Stimulated activated naive CD8-positive, alpha-beta T cell treated with anti-CD3 and anti-CD28 coated beads, Interleukin-15, Interleukin-2, amounts not matched to agents 100 ng/mL and 50 ng/mL, for 24 hours (primary cell): ENCODE results near the gene MAPRE3.
"Not testable (repeated sequence)": the region's sequence is repeated elsewhere in the genome, so short reads cannot be mapped to it uniquely, and the experiment has no call there.

Source experiments
- H3K27ac Mint-ChIP-seq: one replicate; pipeline ENCODE4 v1.8.0; 2021; ENCODE audit warnings: mild to moderate bottlenecking, mixed read lengths
- H3K27me3 Mint-ChIP-seq: one replicate; pipeline ENCODE4 v1.8.0; 2021; ENCODE audit warnings: mixed read lengths
- H3K36me3 Mint-ChIP-seq: one replicate; pipeline ENCODE4 v1.8.0; 2021; ENCODE audit warnings: low read depth, mixed read lengths
- H3K4me1 Mint-ChIP-seq: one replicate; pipeline ENCODE4 v1.8.0; 2021; ENCODE audit warnings: low read depth, mixed read lengths
- H3K4me3 Mint-ChIP-seq: one replicate; pipeline ENCODE4 v1.8.0; 2021; ENCODE audit warnings: mild to moderate bottlenecking, mixed read lengths
- H3K9me3 Mint-ChIP-seq: one replicate; pipeline ENCODE4 v1.8.0; 2021; ENCODE audit warnings: mixed read lengths

The MAPRE3 gene

DNA sequence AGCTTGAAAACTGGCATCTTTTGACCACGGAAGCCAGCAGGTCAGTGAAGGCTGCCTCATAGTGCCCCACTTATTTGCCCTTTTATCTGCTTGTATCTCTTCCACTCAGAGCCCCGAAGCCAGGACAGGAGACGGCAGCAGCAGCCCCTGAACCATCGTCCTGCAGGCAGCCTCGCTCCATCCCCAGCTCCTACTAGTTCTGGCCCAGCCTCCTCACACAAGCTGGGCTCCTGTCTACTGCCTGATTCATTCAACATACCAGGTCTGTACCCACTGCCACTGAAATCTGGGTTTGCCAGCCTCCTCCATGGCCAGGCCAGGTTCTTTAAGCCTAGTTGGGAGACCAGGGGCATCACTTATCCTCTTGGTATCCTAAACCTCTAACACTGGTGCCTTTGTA, 96.9 kb downstream of the MAPRE3 start:
- no peaks in the 10 kb centered on the region for H3K9me3 Mint-ChIP-seq
- H3K27ac Mint-ChIP-seq = peak overlapping the region; percentile 66
- no peaks in the 10 kb centered on the region for H3K27me3 Mint-ChIP-seq
- peaks cover 68% of the 10 kb centered on the region for H3K36me3 Mint-ChIP-seq
- H3K4me3 Mint-ChIP-seq = no peak overlapping the region
- H3K4me1 Mint-ChIP-seq = peaks cover 42% of the 10 kb centered on the region

GRCh38 chr2:27069436-27069835, 99.0 kb downstream of the MAPRE3 start:
- Mint-ChIP-seq H3K9me3 (no peaks in the 10 kb centered on the region), H3K27me3 (no peaks in the 10 kb centered on the region), H3K4me3 (peak overlapping the region; percentile 98), H3K27ac (peak overlapping the region; percentile 63), H3K36me3 (peaks cover 52% of the 10 kb centered on the region), H3K4me1 (peaks cover 61% of the 10 kb centered on the region)

- H3K27ac Mint-ChIP-seq = peak overlapping the region; percentile 89
- H3K4me3 Mint-ChIP-seq = peak overlapping the region; percentile 98
- H3K36me3 Mint-ChIP-seq = peaks cover 49% of the 10 kb centered on the region
- H3K27me3 Mint-ChIP-seq = no peaks in the 10 kb centered on the region
- H3K4me1 Mint-ChIP-seq = peaks cover 67% of the 10 kb centered on the region
- H3K9me3 Mint-ChIP-seq = no peaks in the 10 kb centered on the region
Measured at GRCh38 chr2:27069961-27070618, 99.7 kb downstream of the MAPRE3 start.

GRCh38 chr2:27070653-27071276, 100.3 kb downstream of the MAPRE3 start:
- H3K36me3 Mint-ChIP-seq = peaks cover 43% of the 10 kb centered on the region
- H3K27me3 Mint-ChIP-seq = no peaks in the 10 kb centered on the region
- H3K27ac Mint-ChIP-seq = peak overlapping the region; percentile 89
- peak overlapping the region; percentile 98 for H3K4me3 Mint-ChIP-seq
- no peaks in the 10 kb centered on the region for H3K9me3 Mint-ChIP-seq
- H3K4me1 Mint-ChIP-seq = peaks cover 74% of the 10 kb centered on the region

DNA sequence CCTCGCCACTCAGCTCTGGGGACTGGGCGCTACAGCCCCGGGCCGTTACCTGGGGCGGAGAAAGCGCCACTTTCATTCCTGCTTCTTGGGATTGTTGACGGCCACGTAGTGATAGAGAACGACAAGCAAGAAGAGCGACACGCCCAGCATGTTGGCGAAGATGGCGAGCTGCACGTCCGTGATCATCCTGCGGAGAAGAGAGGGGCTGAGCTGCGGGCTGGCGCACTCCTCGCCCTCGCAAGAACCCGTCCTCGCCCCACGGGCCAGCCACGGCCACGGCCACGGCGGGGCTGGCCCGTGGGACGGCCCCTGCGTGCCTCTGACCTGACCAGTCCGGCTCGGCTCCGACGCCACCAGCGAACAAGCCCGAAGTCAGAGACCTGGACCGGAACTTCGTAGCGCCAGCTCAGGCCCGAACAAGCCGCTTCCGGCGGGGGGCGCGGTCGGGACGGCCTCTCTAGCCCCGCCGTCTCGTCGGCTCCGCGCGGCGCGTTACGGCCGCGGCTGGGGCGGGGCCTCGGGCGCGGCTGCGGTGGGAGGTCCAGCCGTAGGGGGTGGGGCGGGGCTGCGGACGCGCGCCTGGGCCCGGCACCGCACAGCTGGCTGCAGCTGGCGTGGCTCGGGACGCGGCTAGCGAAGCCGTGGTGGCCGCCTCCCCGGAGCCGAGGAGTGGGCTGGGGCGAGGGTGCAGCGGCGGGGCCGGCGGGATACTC, 101.0 kb downstream of the MAPRE3 start, which contains the start of gene OST4:
OST4 (minus strand) TSS at position 378 of the 713 bp plus-strand sequence.
- H3K27ac Mint-ChIP-seq = peak within 1 kb of the TSS; percentile 93
- H3K4me1 Mint-ChIP-seq = peaks cover 76% of the 10 kb centered on the region
- no peaks in the 10 kb centered on the region for H3K27me3 Mint-ChIP-seq
- no peaks in the 10 kb centered on the region for H3K9me3 Mint-ChIP-seq
- H3K4me3 Mint-ChIP-seq = peak within 1 kb of the TSS; percentile 98
- H3K36me3 Mint-ChIP-seq = peaks cover 39% of the 10 kb centered on the region

DNA sequence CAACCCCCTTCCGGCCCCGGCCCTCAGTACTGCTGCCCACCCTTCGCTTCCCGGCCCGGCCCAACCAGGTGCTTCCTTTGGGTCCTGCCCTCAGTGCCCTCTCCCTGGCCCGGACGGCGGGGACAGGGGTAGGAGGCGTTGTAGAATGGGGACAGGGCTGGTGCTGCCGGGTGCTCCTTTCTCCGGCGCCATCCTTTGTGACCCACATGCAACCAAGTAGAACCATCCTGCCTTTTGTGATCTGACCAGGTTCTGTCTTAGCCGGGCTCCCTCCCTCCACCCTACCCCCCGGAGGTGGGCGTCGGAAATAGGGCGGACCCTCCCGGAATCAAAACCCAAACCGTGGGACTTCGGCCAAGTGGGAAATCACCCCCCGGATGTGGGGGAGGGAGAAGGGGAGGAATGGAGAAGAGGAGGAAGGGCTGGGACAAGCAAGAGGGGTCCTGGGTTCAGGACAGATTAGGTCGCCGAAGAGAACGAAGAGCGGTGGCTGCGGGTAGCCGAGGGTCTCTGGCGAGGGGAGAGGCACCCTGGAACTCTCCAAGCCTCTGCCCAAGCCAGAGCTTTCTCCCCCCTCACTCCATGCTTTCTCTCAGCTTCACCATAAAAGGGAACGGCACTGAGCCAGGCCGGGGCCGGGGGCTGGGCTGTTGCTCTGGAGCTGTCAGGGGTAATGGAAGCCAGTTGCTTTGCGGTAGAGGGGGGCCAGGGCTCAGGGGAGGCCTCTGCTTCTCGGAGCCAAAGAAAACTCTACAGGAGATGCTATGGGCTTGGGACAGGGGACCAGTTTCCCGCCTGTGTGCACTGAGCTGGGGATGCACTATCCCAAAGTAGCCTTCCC, 101.8 kb downstream of the MAPRE3 start:
- Mint-ChIP-seq H3K9me3 (no peaks in the 10 kb centered on the region), H3K4me3 (peak overlapping the region; percentile 87), H3K27me3 (no peaks in the 10 kb centered on the region), H3K36me3 (peaks cover 37% of the 10 kb centered on the region), H3K4me1 (peaks cover 79% of the 10 kb centered on the region), H3K27ac (peak overlapping the region; percentile 93)

DNA sequence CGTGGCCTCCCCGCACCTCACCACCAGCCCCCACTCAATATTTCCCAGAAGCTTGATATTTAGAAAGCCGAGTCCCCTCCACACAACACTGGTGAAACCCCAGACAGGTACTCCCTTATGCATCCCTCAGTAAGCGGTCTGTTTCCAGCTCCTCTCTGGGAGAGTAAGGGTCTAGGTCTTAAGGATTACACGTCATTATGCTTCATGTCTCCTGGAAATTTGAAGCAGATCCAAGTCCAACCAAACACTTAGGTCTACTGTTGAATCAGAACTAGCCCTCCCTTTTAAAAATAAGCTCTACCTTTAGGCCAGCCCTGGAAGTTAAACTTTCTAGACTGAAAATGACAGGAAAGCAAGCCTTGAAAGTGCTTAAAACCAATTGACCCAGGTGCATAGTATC, 102.5 kb downstream of the MAPRE3 start:
- Mint-ChIP-seq H3K9me3 (no peaks in the 10 kb centered on the region), H3K36me3 (peaks cover 30% of the 10 kb centered on the region), H3K27me3 (no peaks in the 10 kb centered on the region), H3K4me3 (peak overlapping the region; percentile 87), H3K4me1 (peaks cover 81% of the 10 kb centered on the region), H3K27ac (peak overlapping the region; percentile 47)

- no peaks in the 10 kb centered on the region for H3K27me3 Mint-ChIP-seq
- H3K36me3 Mint-ChIP-seq = peaks cover 22% of the 10 kb centered on the region
- H3K4me1 Mint-ChIP-seq = peaks cover 73% of the 10 kb centered on the region
- peak overlapping the region; percentile 17 for H3K27ac Mint-ChIP-seq
- H3K4me3 Mint-ChIP-seq = no peak overlapping the region
- H3K9me3 Mint-ChIP-seq = no peaks in the 10 kb centered on the region
Measured at GRCh38 chr2:27073782-27074181, 103.3 kb downstream of the MAPRE3 start.

DNA sequence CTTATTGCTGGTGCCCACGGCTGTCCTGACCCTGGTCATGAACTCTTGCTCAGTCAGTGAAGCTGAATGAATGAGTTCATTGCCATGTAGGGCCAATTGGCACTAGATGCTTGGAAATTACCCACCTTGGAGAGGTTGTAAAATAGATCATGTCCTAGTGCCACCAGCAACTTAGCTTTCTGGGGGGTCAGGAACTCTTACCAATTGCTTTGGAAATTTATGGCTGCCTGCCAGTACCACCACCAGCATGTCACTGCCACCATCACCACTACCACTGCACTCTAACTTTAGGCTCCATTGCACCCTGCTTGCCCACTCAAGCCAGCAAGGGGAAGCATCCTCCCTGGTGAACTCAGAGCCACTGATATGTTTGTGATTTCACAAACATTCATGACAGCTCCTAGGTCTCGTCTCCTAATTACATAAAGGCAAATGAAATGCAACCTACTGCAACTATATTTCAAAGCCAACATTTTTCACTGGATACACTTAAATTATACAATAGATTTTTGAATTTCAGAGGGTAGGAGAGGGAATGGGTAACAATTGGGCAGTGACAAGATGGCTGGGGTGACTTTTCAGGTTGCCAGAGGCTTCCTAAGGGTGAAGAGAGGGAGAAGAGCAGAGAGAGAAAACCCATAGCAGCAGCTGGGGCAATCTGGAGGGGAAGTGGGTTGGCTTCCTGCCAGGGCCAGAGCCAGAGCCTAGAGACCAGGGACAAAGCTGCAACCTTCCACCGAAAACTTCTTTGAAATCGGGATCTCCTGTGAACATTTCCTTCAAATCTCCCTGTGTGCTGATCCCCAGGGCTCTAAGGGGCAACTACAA, 104.5 kb downstream of the MAPRE3 start:
- Mint-ChIP-seq H3K27ac (peak overlapping the region; percentile 68), H3K4me3 (peak overlapping the region; percentile 14), H3K27me3 (no peaks in the 10 kb centered on the region), H3K4me1 (peaks cover 62% of the 10 kb centered on the region), H3K36me3 (peaks cover 10% of the 10 kb centered on the region), H3K9me3 (no peaks in the 10 kb centered on the region)

DNA sequence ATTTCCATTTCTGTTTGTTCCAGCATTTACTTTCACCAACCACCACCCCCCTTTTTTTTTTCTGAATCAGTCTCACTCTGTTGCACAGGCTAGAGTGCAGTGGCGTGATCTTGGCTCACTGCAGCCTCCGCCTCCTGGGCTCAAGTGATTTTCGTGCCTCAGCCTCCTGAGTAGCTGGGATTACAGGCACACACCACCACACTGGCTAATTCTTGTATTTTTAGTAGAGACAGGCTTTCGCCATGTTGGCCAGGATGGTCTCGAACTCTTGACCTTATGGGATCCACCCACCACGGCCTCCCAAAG, 105.1 kb downstream of the MAPRE3 start:
- Mint-ChIP-seq H3K27ac (peak overlapping the region; percentile 68), H3K4me1 (peaks cover 61% of the 10 kb centered on the region), H3K4me3 (peak overlapping the region; percentile 14)
- H3K27me3 Mint-ChIP-seq, H3K36me3 Mint-ChIP-seq, H3K9me3 Mint-ChIP-seq: not testable (repeated sequence)

DNA sequence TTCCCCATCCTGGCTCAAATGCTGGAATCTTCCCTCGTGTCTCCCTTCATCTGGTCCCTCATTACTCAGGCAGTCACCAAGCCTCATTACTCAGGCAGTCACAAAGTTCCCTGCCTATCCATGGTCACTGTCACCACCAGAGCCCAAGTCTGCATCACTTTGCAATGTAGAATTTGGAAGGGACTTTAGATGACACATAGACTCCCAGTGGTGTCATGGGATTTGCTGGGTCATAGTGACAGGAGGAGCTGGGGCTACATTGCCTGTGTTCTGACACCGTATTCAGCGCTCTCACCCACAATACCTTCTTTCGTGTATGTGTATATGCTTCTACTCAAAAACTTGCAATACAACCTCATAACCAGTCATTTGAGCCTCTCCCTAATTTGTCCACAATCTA, 105.9 kb downstream of the MAPRE3 start:
- Mint-ChIP-seq H3K4me1 (peaks cover 64% of the 10 kb centered on the region), H3K27me3 (no peaks in the 10 kb centered on the region), H3K4me3 (no peak overlapping the region), H3K9me3 (no peaks in the 10 kb centered on the region), H3K36me3 (no peaks in the 10 kb centered on the region), H3K27ac (peak overlapping the region; percentile 60)
